Measurements from ENCODE around the gene RYR1. TPM values are rescaled to one million over a fixed set of nuclear protein-coding genes. Genes with fewer than 3 reads are reported as not detected.
A peak's percentile ranks its signal among the peaks of the same experiment; 100 is the strongest.

Gene RYR1
- total and polyA plus RNA-seq, 2 of the 13 experiments (the other 11 are each of a cell fraction or from before 2014, with no cell fraction given) = 0.03 TPM; not detected in 1

- TF ChIP-seq ZNF891 (CRISPR knock-in tag; IDR thresholded peaks at IDR 0.05) (no peak), ZSCAN25 (CRISPR knock-in tag; IDR thresholded peaks at IDR 0.05) (no peak), TFAP4 (IDR thresholded peaks at IDR 0.05; ENCODE audit: borderline replicate concordance, low read depth) (peak; percentile 77; the same call in 1 of the 2 replicates), ZNF776 (CRISPR knock-in tag; IDR thresholded peaks at IDR 0.05) (no peak), STAT6 (CRISPR knock-in tag; IDR thresholded peaks at IDR 0.05; ENCODE audit: borderline replicate concordance) (no peak), MLX (CRISPR knock-in tag; IDR thresholded peaks at IDR 0.05) (no peak), HDAC2 (CRISPR knock-in tag; IDR thresholded peaks at IDR 0.05) (no peak), ZNF691 (CRISPR knock-in tag; IDR thresholded peaks at IDR 0.05; ENCODE audit: borderline replicate concordance, low read depth) (no peak), ZNF350 (CRISPR knock-in tag; IDR thresholded peaks at IDR 0.05; ENCODE audit: borderline replicate concordance, low read depth) (no peak), RFX1 (IDR thresholded peaks at IDR 0.05) (no peak), IKZF4 (CRISPR knock-in tag; IDR thresholded peaks at IDR 0.05; ENCODE audit: borderline replicate concordance, low read depth, not compliant biosample characterization) (no peak), ZNF253 (CRISPR knock-in tag; IDR thresholded peaks at IDR 0.05; ENCODE audit: borderline replicate concordance) (no peak), ZNF556 (CRISPR knock-in tag; IDR thresholded peaks at IDR 0.05; ENCODE audit: borderline replicate concordance) (no peak), FOSL2 (CRISPR knock-in tag; IDR thresholded peaks at IDR 0.05) (peak; percentile 96), PRMT3 (CRISPR knock-in tag; IDR thresholded peaks at IDR 0.05; ENCODE audit: borderline replicate concordance, low read depth) (no peak), CBX5 (CRISPR knock-in tag; IDR thresholded peaks at IDR 0.05; ENCODE audit: borderline replicate concordance) (0 out of 2 replicates have a peak, but pooled peaks have one; percentile 20), PLRG1 (conservative IDR thresholded peaks at IDR 0.05) (no peak), ZNF766 (CRISPR knock-in tag; IDR thresholded peaks at IDR 0.05; ENCODE audit: borderline replicate concordance) (0 out of 2 replicates have a peak, but pooled peaks have one; percentile 10), ZMYM3 (CRISPR knock-in tag; IDR thresholded peaks at IDR 0.05) (peak; percentile 64), PBX2 (CRISPR knock-in tag; IDR thresholded peaks at IDR 0.05) (peak; percentile 84), U2AF1 (optimal IDR thresholded peaks at IDR 0.05; ENCODE audit: low read depth, low read length) (no peak)
These were observed 110.5 kb downstream of the RYR1 start (continued) for GRCh38 chr19:38543807-38544568.
